Measurements from ENCODE around the gene EML5.
"Not testable (repeated sequence)": the region's sequence is repeated elsewhere in the genome, so short reads cannot be mapped to it uniquely, and the experiment has no call there.

Gene EML5

DNA sequence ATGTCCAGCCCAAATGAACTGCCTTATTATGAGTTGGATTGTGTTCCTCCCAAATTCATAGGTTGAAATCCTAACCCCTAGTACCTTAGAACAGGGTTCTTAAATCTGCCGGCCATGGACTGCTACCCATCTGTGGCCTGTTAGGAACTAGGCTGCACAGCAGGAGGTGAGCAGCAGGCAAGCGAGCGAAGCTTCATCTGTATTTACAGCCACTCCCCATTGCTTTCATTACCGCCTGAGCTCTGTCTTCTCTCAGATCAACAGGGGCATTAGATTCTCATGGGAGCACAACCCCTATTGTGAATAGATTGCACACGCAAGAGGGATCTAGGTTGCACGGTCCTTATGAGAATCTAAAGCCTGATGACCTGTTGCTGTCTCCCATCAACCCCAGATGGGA, 9.8 kb upstream of the EML5 start:
- Histone ChIP-seq H3K27me3 (ENCODE audit: control insufficient read depth, insufficient read depth, low read length) (peaks cover 11% of the 10 kb centered on the region), H3K4me2 (ENCODE audit: low read length) (no peak overlapping the region), H3K9ac (ENCODE audit: low read depth, low read length) (no peak overlapping the region), H3K4me1 (ENCODE audit: control insufficient read depth, insufficient read depth, low read length) (no peaks in the 10 kb centered on the region), H3K36me3 (ENCODE audit: insufficient read depth, low read length) (no peaks in the 10 kb centered on the region), H3K9me3 (replicated peaks; ENCODE audit: low read length) (no peaks in the 10 kb centered on the region), H3K4me3 (ENCODE audit: low read length) (no peak overlapping the region)

DNA sequence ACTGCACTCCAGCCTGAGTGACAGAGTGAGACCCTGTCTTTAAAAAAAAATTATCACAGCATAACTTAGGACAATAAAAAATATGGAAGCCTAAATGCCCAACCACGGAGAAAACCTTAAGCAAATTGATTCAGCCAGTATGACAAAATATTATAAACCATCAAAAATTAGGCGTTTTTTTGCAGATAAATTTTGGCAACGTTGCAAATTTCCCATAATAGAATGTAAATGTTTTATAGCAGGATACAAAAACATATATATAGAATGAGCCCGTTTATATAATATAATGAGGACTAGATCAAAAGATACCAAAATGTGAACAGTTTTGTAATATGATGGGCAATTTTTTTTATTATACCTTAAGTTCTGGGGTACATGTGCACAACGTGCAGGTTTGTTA, 6.8 kb upstream of the EML5 start:
- no peaks in the 10 kb centered on the region for H3K36me3 ChIP-seq (ENCODE audit: insufficient read depth, low read length)
- peaks cover 11% of the 10 kb centered on the region for H3K27me3 ChIP-seq (ENCODE audit: control insufficient read depth, insufficient read depth, low read length)
- no peak overlapping the region for H3K4me3 ChIP-seq (ENCODE audit: low read length)
- H3K4me1 ChIP-seq (ENCODE audit: control insufficient read depth, insufficient read depth, low read length), result no peaks in the 10 kb centered on the region
- no peak overlapping the region for H3K4me2 ChIP-seq (ENCODE audit: low read length)
- H3K9me3 ChIP-seq (replicated peaks; ENCODE audit: low read length), result no peaks in the 10 kb centered on the region
- no peak overlapping the region for H3K9ac ChIP-seq (ENCODE audit: low read depth, low read length)

DNA sequence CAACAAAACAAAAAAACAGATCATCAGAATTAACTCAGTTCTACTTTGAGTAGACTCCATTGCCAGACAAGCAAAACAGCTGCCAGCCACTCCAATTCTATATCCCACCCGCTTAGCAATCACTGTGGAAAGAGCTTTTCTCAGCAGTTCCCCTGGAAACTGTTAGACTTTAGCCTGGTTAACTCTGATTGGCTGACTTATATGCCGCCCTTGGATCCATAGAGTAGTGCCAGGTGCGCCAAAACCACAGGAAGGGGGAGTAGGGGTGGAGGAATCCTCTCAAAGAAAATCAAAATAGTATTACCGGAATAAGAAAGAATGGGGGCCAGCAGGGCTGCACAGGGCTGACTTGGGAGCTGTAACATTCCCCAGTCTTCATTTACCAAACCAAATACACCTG, 5.4 kb upstream of the EML5 start:
- H3K27me3 ChIP-seq (ENCODE audit: control insufficient read depth, insufficient read depth, low read length), result peaks cover 11% of the 10 kb centered on the region
- peaks cover 2% of the 10 kb centered on the region for H3K4me1 ChIP-seq (ENCODE audit: control insufficient read depth, insufficient read depth, low read length)
- no peak overlapping the region for H3K4me2 ChIP-seq (ENCODE audit: low read length)
- no peak overlapping the region for H3K4me3 ChIP-seq (ENCODE audit: low read length)
- H3K36me3 ChIP-seq (ENCODE audit: insufficient read depth, low read length), result no peaks in the 10 kb centered on the region
- no peaks in the 10 kb centered on the region for H3K9me3 ChIP-seq (replicated peaks; ENCODE audit: low read length)
- H3K9ac ChIP-seq (ENCODE audit: low read depth, low read length), result no peak overlapping the region

DNA sequence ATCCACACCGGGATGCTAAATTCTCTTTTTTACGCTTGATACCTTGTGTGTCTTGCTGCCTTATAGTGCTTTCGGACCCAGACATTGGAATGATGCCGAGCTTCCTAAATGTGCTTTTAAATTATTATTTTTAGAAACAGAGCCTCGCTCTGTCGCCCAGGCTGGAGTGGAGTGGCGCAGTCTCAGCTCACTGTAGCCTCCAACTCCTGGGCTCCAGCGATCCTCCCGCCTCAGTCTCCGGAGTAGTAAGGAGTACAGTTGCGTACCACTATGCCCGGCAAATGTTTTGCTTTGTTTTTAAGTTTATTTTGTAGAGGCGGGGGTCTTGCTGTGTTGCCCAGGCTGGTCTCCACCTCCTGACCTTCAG, 489 bp upstream of the EML5 start:
- H3K27me3 ChIP-seq (ENCODE audit: control insufficient read depth, insufficient read depth, low read length), result peaks cover 29% of the 10 kb centered on the region
- H3K4me2 ChIP-seq (ENCODE audit: low read length), result peak overlapping the region; percentile 97
- peak overlapping the region; percentile 26 for H3K9ac ChIP-seq (ENCODE audit: low read depth, low read length)
- peaks cover 4% of the 10 kb centered on the region for H3K4me1 ChIP-seq (ENCODE audit: control insufficient read depth, insufficient read depth, low read length)
- no peaks in the 10 kb centered on the region for H3K9me3 ChIP-seq (replicated peaks; ENCODE audit: low read length)
- peak overlapping the region; percentile 85 for H3K4me3 ChIP-seq (ENCODE audit: low read length)
- H3K36me3 ChIP-seq (ENCODE audit: insufficient read depth, low read length), result no peaks in the 10 kb centered on the region

DNA sequence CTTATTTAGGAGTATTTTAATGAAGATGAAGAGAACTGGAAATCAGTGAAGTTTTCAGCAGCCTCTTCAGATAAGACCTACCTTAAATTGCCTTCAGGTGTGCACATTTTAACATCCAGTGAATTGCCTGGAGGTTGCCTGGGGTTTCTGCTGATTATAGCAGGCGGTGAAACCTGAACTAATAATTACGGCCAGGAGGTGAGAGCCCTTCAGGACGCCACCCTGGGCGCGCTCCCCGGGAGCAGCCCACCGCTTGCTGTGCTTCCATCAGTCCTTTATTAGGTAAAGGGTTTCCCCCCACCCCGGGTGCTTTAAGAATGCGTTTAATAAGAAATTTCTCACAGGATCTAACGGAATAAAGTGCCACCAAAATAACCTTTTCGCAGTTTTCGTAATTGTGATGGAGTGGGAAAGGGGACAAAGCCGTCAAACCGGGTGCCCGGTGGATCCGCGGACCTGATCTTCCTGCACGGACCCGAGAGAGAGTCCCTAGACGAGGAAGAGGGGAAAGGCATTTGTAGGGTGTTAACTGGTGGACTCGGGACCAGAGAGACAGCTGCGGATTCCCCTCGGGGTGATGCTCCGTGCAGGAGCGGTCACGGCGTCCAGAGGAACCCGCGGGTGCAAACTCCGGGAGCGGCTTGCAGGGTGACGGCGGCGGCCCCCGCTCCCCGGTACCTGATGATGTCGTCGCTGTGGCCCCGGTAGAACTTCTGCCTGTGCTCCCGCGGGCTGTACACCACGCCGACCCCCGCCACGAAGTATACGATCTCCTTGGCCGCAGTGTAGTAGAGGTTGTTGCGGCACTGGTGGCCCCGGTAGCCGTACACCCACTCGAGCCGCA, 902 bp downstream of the EML5 start:
- peak overlapping the region; percentile 97 for H3K4me2 ChIP-seq (ENCODE audit: low read length)
- H3K9ac ChIP-seq (ENCODE audit: low read depth, low read length), result peak overlapping the region; percentile 26
- no peaks in the 10 kb centered on the region for H3K9me3 ChIP-seq (replicated peaks; ENCODE audit: low read length)
- peak overlapping the region; percentile 85 for H3K4me3 ChIP-seq (ENCODE audit: low read length)
- no peaks in the 10 kb centered on the region for H3K36me3 ChIP-seq (ENCODE audit: insufficient read depth, low read length)
- peaks cover 28% of the 10 kb centered on the region for H3K27me3 ChIP-seq (ENCODE audit: control insufficient read depth, insufficient read depth, low read length)
- H3K4me1 ChIP-seq (ENCODE audit: control insufficient read depth, insufficient read depth, low read length), result peaks cover 4% of the 10 kb centered on the region

DNA sequence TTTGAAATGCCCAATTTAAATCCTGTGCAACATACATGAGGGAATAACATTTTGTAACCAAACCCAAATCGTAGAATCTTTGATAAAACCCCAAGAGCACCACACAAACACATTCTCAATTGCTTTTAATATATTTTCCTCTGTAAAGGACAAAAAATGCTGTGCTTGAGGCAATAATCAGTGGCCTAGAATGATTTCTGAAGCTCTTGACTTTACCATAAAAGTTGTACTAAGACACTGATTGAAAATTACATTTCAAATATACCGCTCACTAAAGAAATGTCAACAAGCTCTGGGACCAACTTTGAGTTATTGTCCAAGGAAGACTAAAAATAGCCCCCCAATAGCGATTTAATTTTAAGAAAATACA, 1.5 kb downstream of the EML5 start:
- no peaks in the 10 kb centered on the region for H3K36me3 ChIP-seq (ENCODE audit: insufficient read depth, low read length)
- peaks cover 4% of the 10 kb centered on the region for H3K4me1 ChIP-seq (ENCODE audit: control insufficient read depth, insufficient read depth, low read length)
- no peak overlapping the region for H3K9ac ChIP-seq (ENCODE audit: low read depth, low read length)
- H3K27me3 ChIP-seq (ENCODE audit: control insufficient read depth, insufficient read depth, low read length), result peaks cover 34% of the 10 kb centered on the region
- no peak overlapping the region for H3K4me2 ChIP-seq (ENCODE audit: low read length)
- no peaks in the 10 kb centered on the region for H3K9me3 ChIP-seq (replicated peaks; ENCODE audit: low read length)
- H3K4me3 ChIP-seq (ENCODE audit: low read length), result no peak overlapping the region

DNA sequence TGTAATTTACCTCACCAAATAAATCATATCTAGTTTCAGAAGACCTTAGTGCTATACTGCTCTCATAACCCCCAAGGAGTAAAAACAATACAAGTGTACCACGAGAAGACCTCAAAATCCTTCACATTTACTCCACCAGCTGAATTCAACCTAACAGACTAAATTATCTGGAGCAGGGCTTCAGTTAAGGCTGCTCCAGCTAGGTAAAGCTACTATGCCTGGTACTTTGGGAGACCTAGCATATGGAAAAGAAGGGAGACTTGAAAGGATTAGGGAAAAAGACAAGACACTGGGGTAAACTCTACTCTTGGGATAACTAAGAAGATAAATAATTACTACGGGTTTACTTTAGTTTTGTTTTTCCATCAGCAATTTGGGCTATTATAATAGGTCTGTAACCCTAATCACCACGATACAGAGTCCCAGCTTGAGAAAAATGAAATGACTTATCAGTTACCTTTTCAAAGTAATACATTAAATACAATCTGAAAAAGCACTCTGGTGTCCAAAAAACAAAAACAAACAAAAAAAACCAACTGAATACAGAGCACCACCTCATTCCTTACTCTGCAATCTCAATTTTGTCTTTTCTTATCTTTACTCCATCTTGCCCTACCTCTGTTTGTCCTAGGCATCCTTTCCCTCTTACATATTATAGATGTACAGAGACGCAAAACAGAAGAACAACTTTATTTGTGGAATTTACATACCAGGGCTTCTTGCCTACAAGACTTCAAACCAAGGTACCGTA, 2.1 kb downstream of the EML5 start:
- Histone ChIP-seq H3K4me3 (ENCODE audit: low read length) (no peak overlapping the region), H3K36me3 (ENCODE audit: insufficient read depth, low read length) (no peaks in the 10 kb centered on the region), H3K4me2 (ENCODE audit: low read length) (no peak overlapping the region), H3K27me3 (ENCODE audit: control insufficient read depth, insufficient read depth, low read length) (peaks cover 39% of the 10 kb centered on the region), H3K9ac (ENCODE audit: low read depth, low read length) (no peak overlapping the region), H3K9me3 (replicated peaks; ENCODE audit: low read length) (no peaks in the 10 kb centered on the region), H3K4me1 (ENCODE audit: control insufficient read depth, insufficient read depth, low read length) (peaks cover 4% of the 10 kb centered on the region)

DNA sequence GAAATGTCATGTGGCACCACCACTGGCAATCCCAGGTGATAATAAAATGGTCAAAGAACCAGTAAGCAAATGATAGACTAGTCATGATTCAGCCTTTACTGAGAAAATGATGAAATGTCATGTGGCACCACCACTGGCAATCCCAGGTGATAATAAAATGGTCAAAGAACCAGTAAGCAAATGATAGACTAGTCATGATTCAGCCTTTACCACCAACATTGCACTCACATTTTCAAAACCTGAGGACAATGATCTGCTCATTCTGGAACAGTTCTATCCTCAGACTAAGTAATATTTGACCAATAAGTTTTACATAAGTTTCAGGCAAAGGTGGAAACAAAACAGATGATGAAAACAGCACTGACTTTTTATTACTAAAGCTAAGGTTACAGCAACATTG, 3.2 kb downstream of the EML5 start:
- not testable (repeated sequence) for H3K4me1 ChIP-seq (ENCODE audit: control insufficient read depth, insufficient read depth, low read length); H3K4me3 ChIP-seq (ENCODE audit: low read length); H3K9ac ChIP-seq (ENCODE audit: low read depth, low read length); H3K36me3 ChIP-seq (ENCODE audit: insufficient read depth, low read length); H3K9me3 ChIP-seq (replicated peaks; ENCODE audit: low read length); H3K4me2 ChIP-seq (ENCODE audit: low read length)
- peaks cover 44% of the 10 kb centered on the region for H3K27me3 ChIP-seq (ENCODE audit: control insufficient read depth, insufficient read depth, low read length)

DNA sequence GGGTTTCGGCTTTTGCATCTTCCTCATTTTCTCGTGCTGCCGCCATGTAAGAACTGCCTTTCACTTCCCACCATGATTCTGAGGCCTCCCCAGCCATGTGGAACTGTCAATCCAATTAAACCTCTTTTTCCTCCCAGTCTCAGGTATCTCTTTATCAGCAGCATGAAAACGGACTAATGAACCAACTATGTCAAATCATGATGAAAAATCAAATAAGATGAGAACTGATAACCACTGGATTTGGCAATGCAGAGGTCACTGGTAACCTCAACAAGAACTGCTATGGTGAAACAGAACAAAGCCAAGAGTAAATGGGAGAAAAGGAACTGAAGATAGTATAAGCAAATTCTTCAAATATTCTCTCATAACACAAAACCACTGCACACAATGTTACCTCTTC, 6.0 kb downstream of the EML5 start:
- peaks cover 43% of the 10 kb centered on the region for H3K27me3 ChIP-seq (ENCODE audit: control insufficient read depth, insufficient read depth, low read length)

DNA sequence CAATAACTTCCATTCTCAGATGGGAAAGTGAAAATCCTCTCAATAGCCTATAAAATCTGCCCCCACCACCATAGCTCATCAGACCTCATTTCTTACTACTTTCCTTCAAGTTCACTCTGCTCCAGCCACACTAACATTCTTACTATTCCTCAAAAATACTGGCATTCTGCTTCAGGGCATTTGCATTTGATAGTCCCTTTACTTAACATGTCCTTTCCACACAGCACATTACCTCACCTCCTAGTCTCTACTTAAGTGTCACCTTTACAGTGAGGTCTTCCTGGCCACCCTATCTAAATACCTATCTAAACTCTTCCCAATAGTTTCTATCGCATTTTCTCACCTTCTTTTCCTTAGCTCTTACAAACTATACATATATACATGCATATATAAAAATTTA, 6.8 kb downstream of the EML5 start:
- Histone ChIP-seq H3K9me3 (replicated peaks; ENCODE audit: low read length) (no peaks in the 10 kb centered on the region), H3K4me2 (ENCODE audit: low read length) (no peak overlapping the region), H3K9ac (ENCODE audit: low read depth, low read length) (no peak overlapping the region), H3K27me3 (ENCODE audit: control insufficient read depth, insufficient read depth, low read length) (peaks cover 36% of the 10 kb centered on the region), H3K36me3 (ENCODE audit: insufficient read depth, low read length) (no peaks in the 10 kb centered on the region), H3K4me1 (ENCODE audit: control insufficient read depth, insufficient read depth, low read length) (no peaks in the 10 kb centered on the region), H3K4me3 (ENCODE audit: low read length) (no peak overlapping the region)

More for the DNA sequence above, 6.0 kb downstream of the EML5 start:
- H3K4me2 ChIP-seq (ENCODE audit: low read length), result no peak overlapping the region
- no peak overlapping the region for H3K4me3 ChIP-seq (ENCODE audit: low read length)
- H3K9me3 ChIP-seq (replicated peaks; ENCODE audit: low read length), result no peaks in the 10 kb centered on the region
- no peak overlapping the region for H3K9ac ChIP-seq (ENCODE audit: low read depth, low read length)
- H3K36me3 ChIP-seq (ENCODE audit: insufficient read depth, low read length), result no peaks in the 10 kb centered on the region
- H3K4me1 ChIP-seq (ENCODE audit: control insufficient read depth, insufficient read depth, low read length), result no peaks in the 10 kb centered on the region

DNA sequence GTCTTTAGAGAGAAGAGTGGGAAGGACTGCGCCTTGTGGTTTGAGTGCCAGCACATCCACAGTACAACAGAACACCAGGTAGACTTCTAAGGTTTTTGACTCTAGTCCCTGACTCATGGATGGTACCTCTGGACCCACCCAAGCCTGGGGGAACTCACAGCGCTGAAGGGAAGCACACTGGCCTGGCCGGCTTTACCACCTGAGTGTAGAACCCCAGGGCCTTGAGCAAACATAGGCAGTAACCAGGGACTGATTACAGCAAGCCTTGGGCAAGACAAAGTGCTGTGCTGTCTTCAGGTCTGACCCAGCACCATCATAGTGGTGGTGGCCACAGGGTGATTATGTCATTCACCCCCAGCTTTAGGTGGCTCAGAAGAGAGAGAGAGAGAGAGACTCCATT, 17.2 kb downstream of the EML5 start:
- Histone ChIP-seq H3K9me3 (replicated peaks; ENCODE audit: low read length) (no peaks in the 10 kb centered on the region), H3K4me1 (ENCODE audit: control insufficient read depth, insufficient read depth, low read length) (no peaks in the 10 kb centered on the region), H3K36me3 (ENCODE audit: insufficient read depth, low read length) (no peaks in the 10 kb centered on the region), H3K4me2 (ENCODE audit: low read length) (no peak overlapping the region), H3K4me3 (ENCODE audit: low read length) (no peak overlapping the region), H3K9ac (ENCODE audit: low read depth, low read length) (no peak overlapping the region), H3K27me3 (ENCODE audit: control insufficient read depth, insufficient read depth, low read length) (peaks cover 22% of the 10 kb centered on the region)

DNA sequence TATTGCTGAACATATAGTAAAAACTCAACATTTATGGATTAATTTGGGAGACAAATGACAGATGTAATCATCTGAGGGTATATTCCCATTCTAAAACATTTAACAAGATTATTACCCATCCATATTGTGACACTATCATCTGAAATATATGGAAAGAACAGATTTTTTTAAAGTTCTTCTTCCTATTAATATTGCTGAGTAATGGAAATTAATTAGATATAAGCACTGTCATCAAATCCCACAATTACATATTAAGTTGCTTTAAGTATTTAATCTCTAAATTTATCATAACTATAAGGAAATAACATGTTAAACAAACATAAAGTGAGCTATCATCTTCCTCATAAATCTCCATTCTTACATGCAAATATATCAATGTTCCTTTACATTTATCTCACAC, 22.0 kb downstream of the EML5 start:
- H3K4me1 ChIP-seq (ENCODE audit: control insufficient read depth, insufficient read depth, low read length), result no peaks in the 10 kb centered on the region
- peaks cover 12% of the 10 kb centered on the region for H3K27me3 ChIP-seq (ENCODE audit: control insufficient read depth, insufficient read depth, low read length)
- H3K9me3 ChIP-seq (replicated peaks; ENCODE audit: low read length), result no peaks in the 10 kb centered on the region
- H3K9ac ChIP-seq (ENCODE audit: low read depth, low read length), result no peak overlapping the region
- no peak overlapping the region for H3K4me3 ChIP-seq (ENCODE audit: low read length)
- H3K36me3 ChIP-seq (ENCODE audit: insufficient read depth, low read length), result no peaks in the 10 kb centered on the region
- no peak overlapping the region for H3K4me2 ChIP-seq (ENCODE audit: low read length)
